ENCODE measurements around the gene C1orf198.

Gene C1orf198

GRCh38 chr1:230836347-230836746 lies 32.0 kb downstream of the C1orf198 start:
- DNase-seq: no peak
- Mint-ChIP-seq H3K27ac (no peak overlapping the region), H3K9me3 (peaks cover 8 to 9% of the 10 kb centered on the region in 2 donors), H3K4me1 (no peaks in the 10 kb centered on the region), H3K4me3 (no peak overlapping the region), H3K27me3 (no peaks in the 10 kb centered on the region)
- no peak for ATAC-seq

DNA sequence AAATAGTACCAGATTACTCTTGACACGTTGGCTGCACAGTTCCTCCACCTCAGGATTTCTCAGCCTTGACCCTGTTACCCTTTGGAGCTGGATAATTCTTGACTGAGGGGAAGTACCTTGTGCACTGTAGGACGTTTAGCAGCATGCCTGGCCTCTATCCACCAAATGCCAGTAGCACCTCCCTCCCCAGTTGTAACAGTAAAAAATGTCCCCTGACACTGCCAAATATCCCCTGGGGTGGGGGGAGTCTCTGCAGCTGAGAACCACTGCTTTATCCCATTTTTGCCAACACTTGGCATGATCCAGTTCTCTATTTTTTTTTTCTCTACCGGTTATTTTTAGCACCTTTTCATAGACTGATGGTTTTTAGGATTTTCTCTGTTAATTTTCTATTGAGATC lies 34.0 kb downstream of the C1orf198 start:
- no peak for ATAC-seq
- Mint-ChIP-seq H3K4me3 (no peak overlapping the region), H3K27me3 (no peaks in the 10 kb centered on the region), H3K4me1 (no peaks in the 10 kb centered on the region), H3K27ac (no peak overlapping the region), H3K9me3 (peaks cover 13 to 18% of the 10 kb centered on the region in 2 donors)
- DNase-seq: no peak

DNA sequence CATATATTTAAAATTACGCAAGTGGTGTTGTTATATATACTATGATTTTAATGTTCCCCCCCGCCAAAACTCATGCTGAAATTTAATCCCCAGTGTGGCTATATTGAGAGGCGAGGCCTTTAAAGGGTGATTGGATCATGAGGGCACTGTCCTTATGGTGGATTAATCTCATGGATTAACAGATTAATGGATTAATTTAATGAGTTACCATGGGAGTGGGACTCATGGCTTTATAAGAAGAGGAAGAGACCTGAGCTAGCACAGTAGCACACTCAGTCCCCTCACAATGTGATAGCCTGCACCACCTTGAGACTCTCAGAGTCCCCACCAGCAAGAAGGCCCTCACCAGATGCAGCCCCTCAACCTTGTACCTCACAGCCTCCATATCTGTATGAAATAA lies 34.8 kb downstream of the C1orf198 start:
- ATAC-seq: no peak
- no peak overlapping the region for H3K27ac Mint-ChIP-seq
- H3K4me3 Mint-ChIP-seq: no peak overlapping the region
- peaks cover 13 to 18% of the 10 kb centered on the region in 2 donors for H3K9me3 Mint-ChIP-seq
- H3K27me3 Mint-ChIP-seq: no peaks in the 10 kb centered on the region
- H3K4me1 Mint-ChIP-seq: no peaks in the 10 kb centered on the region
- no peak for DNase-seq

DNA sequence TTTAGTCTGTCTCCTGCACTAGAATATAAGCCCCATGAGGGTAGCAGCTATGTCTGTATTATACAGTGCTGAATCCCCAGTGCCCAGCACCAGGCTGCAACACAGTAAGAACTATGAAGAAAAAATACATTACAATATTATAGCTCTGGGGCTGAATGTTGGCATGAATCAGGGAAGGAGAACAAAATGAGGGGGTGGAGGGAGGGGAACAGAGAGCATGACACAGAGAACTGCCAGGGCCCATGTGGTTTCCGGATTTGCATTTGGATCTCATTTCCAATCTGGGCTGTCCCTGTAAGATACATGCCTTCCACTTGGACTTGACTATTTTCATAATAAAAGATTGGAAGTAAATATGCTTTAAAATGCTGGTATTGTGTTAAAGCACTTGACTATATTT lies 35.8 kb downstream of the C1orf198 start:
- no peak for DNase-seq
- no peak overlapping the region for H3K27ac Mint-ChIP-seq

DNA sequence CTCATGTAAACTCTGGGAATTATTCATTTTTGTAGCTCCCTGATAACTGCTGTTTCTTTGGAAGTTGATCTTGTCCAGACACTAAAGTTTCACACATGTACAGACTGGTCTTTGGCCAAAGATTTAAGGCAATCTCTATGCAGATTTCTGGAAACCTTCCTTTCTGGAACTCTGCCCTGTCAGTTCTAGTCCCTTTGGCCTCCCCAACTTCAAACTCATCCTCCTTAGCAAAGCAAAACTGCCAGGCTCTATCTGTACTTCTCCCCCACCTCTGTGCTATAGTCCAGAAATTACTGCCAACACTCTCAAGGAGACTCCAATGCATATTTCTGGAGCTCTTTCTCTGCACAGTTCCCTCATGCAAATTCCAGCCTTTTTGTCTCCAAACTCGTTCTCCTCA lies 36.5 kb downstream of the C1orf198 start:
- Mint-ChIP-seq H3K27me3 (no peaks in the 10 kb centered on the region), H3K4me1 (no peaks in the 10 kb centered on the region), H3K9me3 (peaks cover 13 to 18% of the 10 kb centered on the region in 2 donors), H3K4me3 (no peak overlapping the region), H3K27ac (no peak overlapping the region)
- DNase-seq: no peak
- ATAC-seq: no peak

More for the DNA sequence above, 35.8 kb downstream of the C1orf198 start:
- Mint-ChIP-seq H3K27me3 (no peaks in the 10 kb centered on the region), H3K9me3 (peaks cover 13 to 18% of the 10 kb centered on the region in 2 donors), H3K4me1 (no peaks in the 10 kb centered on the region), H3K4me3 (no peak overlapping the region)
- no peak for ATAC-seq

GRCh38 chr1:230828421-230828820 lies 39.9 kb downstream of the C1orf198 start:
- no peak overlapping the region for H3K4me3 Mint-ChIP-seq
- DNase-seq (no peak), ATAC-seq (no peak)
- peaks cover 13% of the 10 kb centered on the region for H3K27me3 Mint-ChIP-seq
- H3K9me3 Mint-ChIP-seq: peaks cover 13 to 18% of the 10 kb centered on the region in 2 donors
- no peak overlapping the region for H3K27ac Mint-ChIP-seq
- no peaks in the 10 kb centered on the region for H3K4me1 Mint-ChIP-seq

DNA sequence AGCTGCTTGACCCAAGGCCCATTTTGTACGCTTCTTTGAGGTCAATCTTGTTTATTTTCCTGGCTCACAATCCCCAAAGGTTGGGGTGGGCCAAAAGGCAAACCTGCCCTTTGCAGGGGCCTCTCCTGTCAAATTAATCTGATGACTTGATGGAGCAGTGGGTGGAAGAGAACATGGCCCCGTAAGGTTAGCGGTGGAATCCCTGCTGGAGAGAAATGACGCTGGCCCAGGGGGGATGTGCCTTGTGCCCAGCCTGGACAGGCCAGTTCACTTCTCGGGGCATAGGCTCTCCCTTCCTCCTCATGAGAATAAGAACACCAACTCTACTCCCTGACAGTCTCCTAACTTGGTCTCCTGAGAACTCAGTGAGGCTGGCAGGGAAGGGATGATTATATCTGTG lies 40.5 kb downstream of the C1orf198 start:
- DNase-seq: no peak
- Mint-ChIP-seq H3K4me1 (no peaks in the 10 kb centered on the region), H3K4me3 (no peak overlapping the region), H3K27me3 (peaks cover 13% of the 10 kb centered on the region), H3K27ac (no peak overlapping the region), H3K9me3 (peaks cover 13 to 18% of the 10 kb centered on the region in 2 donors)
- no peak for ATAC-seq

- no peak overlapping the region for H3K27ac Mint-ChIP-seq
- H3K4me1 Mint-ChIP-seq: no peaks in the 10 kb centered on the region
- H3K9me3 Mint-ChIP-seq: peaks cover 11 to 16% of the 10 kb centered on the region in 2 donors
- ATAC-seq (no peak), DNase-seq (no peak)
- peaks cover 13% of the 10 kb centered on the region for H3K27me3 Mint-ChIP-seq
- H3K4me3 Mint-ChIP-seq: no peak overlapping the region
Measured at GRCh38 chr1:230827081-230827681, 41.1 kb downstream of the C1orf198 start.

DNA sequence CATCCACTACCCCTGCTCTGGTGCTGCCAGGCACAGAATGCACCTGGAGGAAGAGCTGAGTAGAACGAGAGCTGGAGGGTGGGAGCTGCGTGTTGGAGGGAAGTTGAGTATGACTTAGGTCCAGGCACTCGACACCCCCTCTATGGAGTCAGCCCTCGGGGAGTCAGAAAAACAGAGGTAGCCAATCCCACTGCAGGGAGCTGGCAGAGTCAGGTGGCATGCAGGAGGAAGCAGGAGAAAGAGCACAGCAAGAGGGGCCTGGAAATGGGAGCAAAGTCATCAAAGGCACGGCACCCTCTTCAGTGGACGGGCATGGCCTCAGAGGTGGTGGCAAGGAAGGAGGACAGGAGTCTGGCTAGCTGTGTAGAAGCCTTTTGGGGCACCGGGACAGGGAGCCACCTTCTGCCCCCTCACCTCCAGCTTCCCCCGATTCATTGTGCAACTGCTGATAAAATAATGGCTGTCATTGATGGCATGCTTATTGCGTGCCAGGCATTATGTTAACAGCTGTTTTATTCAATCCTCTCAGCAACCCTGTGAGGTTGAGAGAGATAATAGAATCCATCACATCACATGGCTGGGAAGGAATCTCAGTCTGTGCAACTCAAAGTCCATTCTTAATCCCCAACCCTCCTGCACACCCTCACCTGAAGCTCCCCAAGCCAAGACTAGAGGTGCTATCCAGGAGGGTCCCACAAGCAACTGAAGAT lies 42.0 kb downstream of the C1orf198 start:
- Mint-ChIP-seq H3K9me3 (peaks cover 5 to 9% of the 10 kb centered on the region in 2 donors), H3K4me1 (no peaks in the 10 kb centered on the region), H3K27me3 (peaks cover 13% of the 10 kb centered on the region), H3K27ac (no peak overlapping the region), H3K4me3 (no peak overlapping the region)
- DNase-seq: no peak
- ATAC-seq: no peak

DNA sequence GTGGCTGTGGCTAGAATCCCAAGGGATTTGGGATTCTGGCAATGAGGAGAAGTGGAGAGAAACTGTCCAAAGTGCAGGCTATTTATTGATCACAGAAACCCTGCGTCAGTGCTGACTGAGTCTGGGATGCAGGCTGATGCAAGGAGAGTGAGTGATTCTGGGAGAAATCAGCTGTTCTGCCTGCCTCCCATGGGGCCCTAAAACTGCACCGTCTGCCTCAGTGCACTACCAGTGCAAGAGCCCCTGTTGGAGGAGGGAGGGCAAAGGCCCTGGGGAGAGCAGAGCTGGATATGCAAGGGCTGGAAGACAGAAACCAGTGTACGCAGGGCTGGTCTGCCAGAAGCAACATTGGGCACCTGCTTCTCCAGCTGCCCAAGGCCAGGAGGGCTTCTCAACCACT lies 42.6 kb downstream of the C1orf198 start:
- DNase-seq (no peak), ATAC-seq (no peak)
- no peak overlapping the region for H3K4me3 Mint-ChIP-seq
- no peaks in the 10 kb centered on the region for H3K4me1 Mint-ChIP-seq
- H3K9me3 Mint-ChIP-seq: peaks cover 2 to 4% of the 10 kb centered on the region in 2 donors
- H3K27ac Mint-ChIP-seq: no peak overlapping the region
- H3K27me3 Mint-ChIP-seq: peaks cover 13% of the 10 kb centered on the region

DNA sequence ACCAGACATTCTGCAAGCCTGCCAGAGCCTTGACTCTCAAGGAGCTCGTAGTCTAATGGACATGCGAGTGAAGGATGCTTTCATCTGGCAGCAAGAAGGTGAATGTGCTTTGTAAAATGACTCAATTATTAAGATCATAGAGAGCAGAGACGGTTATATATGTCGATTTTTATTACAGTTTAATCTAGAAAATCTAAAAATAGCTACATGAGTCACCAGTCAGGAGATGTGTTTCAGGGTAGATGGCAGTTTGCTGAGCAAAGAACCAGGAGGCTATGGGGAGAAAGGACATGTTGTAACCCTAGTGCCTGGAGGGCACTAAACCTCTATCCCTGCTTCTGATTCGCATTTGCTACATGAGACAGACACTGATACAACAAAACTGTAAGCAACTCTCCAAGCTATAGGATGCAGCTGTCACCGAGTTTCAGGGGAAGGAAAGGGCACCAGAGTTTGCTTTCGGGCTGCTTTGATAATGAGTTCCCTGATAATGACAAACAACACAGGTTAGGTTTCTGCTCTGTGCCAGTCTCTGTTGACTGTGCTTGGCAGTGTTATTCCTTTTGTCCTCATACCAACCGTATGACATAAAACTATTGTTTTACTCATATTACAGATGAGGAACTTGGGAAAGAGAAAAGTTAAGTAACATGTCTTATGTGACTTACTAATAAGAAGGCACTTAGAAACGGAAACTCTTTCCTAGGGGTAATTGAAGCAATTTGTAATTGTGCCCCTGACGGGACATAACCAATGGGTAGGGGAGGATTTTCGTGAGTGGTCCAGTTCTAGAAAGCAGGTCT lies 43.2 kb downstream of the C1orf198 start:
- Mint-ChIP-seq H3K4me3 (no peak overlapping the region), H3K4me1 (no peaks in the 10 kb centered on the region), H3K27me3 (peaks cover 13% of the 10 kb centered on the region), H3K27ac (no peak overlapping the region), H3K9me3 (no peaks in the 10 kb centered on the region)
- ATAC-seq (no peak), DNase-seq (no peak)

GRCh38 chr1:230824551-230824918 lies 43.8 kb downstream of the C1orf198 start:
- no peak for DNase-seq
- H3K27ac Mint-ChIP-seq: no peak overlapping the region

DNA sequence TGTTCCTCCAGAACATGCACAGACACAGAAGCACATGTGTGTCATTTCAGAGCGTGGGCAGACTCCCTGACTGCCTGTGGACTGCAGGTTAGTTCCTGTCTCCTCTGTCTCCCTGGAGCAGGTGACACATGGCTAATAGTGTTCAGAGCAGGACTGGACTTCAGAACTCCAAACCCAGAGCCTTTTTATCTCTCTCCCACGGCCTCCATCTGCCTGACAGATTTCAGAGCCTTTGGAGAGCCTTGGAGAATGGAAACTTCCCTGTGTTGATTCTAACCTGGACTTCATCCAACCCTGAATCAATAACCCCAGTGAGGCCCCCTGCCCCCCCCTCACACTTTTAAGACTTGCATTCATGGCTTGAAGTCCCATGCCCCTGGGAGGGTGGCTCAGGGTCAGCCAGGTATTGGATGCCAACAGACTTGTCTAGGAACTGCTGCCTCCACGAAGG lies 44.4 kb downstream of the C1orf198 start:
- ATAC-seq (no peak), DNase-seq (no peak)
- H3K9me3 Mint-ChIP-seq: no peaks in the 10 kb centered on the region
- H3K27ac Mint-ChIP-seq: no peak overlapping the region
- H3K4me3 Mint-ChIP-seq: no peak overlapping the region
- peaks cover 13% of the 10 kb centered on the region for H3K27me3 Mint-ChIP-seq
- H3K4me1 Mint-ChIP-seq: no peaks in the 10 kb centered on the region

More at GRCh38 chr1:230824551-230824918, 43.8 kb downstream of the C1orf198 start:
- H3K4me3 Mint-ChIP-seq: no peak overlapping the region
- H3K27me3 Mint-ChIP-seq: peaks cover 13% of the 10 kb centered on the region
- no peaks in the 10 kb centered on the region for H3K4me1 Mint-ChIP-seq
- H3K9me3 Mint-ChIP-seq: no peaks in the 10 kb centered on the region
- ATAC-seq: no peak

DNA sequence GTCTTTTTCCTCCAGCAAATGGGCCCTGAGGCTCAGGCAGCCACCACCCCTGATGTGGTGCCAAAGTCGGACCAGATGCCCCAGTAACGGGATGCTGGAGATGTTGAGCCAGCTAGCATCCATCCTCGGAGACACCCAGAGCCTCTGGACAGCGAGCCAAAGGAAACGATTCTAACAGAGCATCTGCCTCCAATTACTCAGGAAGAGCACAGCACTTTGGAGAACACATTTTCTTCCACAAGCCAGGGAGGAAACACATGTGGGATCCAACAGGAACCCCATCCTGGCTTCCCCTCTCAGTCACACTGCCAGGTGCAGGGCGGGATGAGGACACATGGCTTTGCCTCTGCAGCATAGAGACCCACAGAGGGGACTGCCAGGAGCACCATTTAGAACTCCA lies 44.9 kb downstream of the C1orf198 start:
- Mint-ChIP-seq H3K9me3 (no peaks in the 10 kb centered on the region), H3K27ac (no peak overlapping the region), H3K27me3 (peaks cover 13% of the 10 kb centered on the region), H3K4me1 (no peaks in the 10 kb centered on the region), H3K4me3 (no peak overlapping the region)
- no peak for DNase-seq
- no peak for ATAC-seq

- ATAC-seq (no peak), DNase-seq (no peak)
- no peak overlapping the region for H3K4me3 Mint-ChIP-seq
- H3K27me3 Mint-ChIP-seq: peaks cover 18% of the 10 kb centered on the region
- H3K4me1 Mint-ChIP-seq: no peaks in the 10 kb centered on the region
- no peaks in the 10 kb centered on the region for H3K9me3 Mint-ChIP-seq
- H3K27ac Mint-ChIP-seq: no peak overlapping the region
Measured at GRCh38 chr1:230822092-230822581, 46.2 kb downstream of the C1orf198 start.

GRCh38 chr1:230821346-230821745 lies 47.0 kb downstream of the C1orf198 start:
- ATAC-seq (no peak), DNase-seq (no peak)
- no peaks in the 10 kb centered on the region for H3K4me1 Mint-ChIP-seq
- peaks cover 21% of the 10 kb centered on the region for H3K27me3 Mint-ChIP-seq
- no peaks in the 10 kb centered on the region for H3K9me3 Mint-ChIP-seq
- H3K4me3 Mint-ChIP-seq: no peak overlapping the region
- no peak overlapping the region for H3K27ac Mint-ChIP-seq
